A673 (cell line): ENCODE results near the gene PHF20. TPM values are rescaled to one million over a fixed set of nuclear protein-coding genes. Genes with fewer than 3 reads are reported as not detected.

ENCODE experiments used
- BruUV-seq: library from RNA; stranded (reverse); fragments of 400-500 nt; replicated peaks from 2 replicates; lab custom pipeline; 2021; lab: Mats Ljungman, UMichigan
- CTCF ChIA-PET: fragments of 300-600 bp; sonication (Branson Sonifier 250); formaldehyde crosslinking; loops from one replicate; lab custom pipeline; 2022; ENCODE audit warnings: antibody characterized with exemption; lab: Charles Lee
- POLR2A ChIA-PET: fragments of 300-600 bp; sonication (Branson Sonifier 250); formaldehyde crosslinking; loops from one replicate; lab custom pipeline; 2022; ENCODE audit warnings: antibody characterized with exemption; ENCODE audit not compliant: low non-redundant PET; lab: Charles Lee
- DNase-seq: peaks from one replicate; pipeline ENCODE4 v3.0.0-alpha.2; 2015; ENCODE audit warnings: low spot score
- H3K27ac ChIP-seq: fragments of 200-600 bp; sonication (generic); 2 replicates; pipeline ENCODE4 v1.5.1; 2016; ENCODE audit warnings: mixed run types, low read depth, mild to moderate bottlenecking, mixed read lengths, antibody characterized with exemption, low read length; ENCODE audit not compliant: poor library complexity, severe bottlenecking
- H3K27me3 ChIP-seq: fragments of 200-600 bp; sonication (generic); replicated peaks from 2 replicates; pipeline ENCODE4 v1.6.1; 2017; ENCODE audit warnings: mixed run types, low read depth, mild to moderate bottlenecking, mixed read lengths, antibody characterized with exemption, low read length; ENCODE audit not compliant: insufficient read depth, poor library complexity
- H3K36me3 ChIP-seq: fragments of 200-600 bp; sonication (generic); 2 replicates; pipeline ENCODE4 v1.6.1; 2016; ENCODE audit warnings: mixed run types, mild to moderate bottlenecking, mixed read lengths, antibody characterized with exemption, low read length; ENCODE audit not compliant: insufficient read depth, poor library complexity, severe bottlenecking
- H3K4me1 ChIP-seq: fragments of 200-600 bp; sonication (generic); 2 replicates; pipeline ENCODE4 v1.6.1; 2017; ENCODE audit warnings: mixed run types, mild to moderate bottlenecking, mixed read lengths, antibody characterized with exemption, low read length; ENCODE audit not compliant: insufficient read depth, poor library complexity, severe bottlenecking
- H3K4me3 ChIP-seq: fragments of 200-600 bp; sonication (generic); 2 replicates; pipeline ENCODE4 v1.5.1; 2016; ENCODE audit warnings: low read depth, mixed run types, mild to moderate bottlenecking, mixed read lengths, low read length; ENCODE audit not compliant: poor library complexity, severe bottlenecking
- H3K9me3 ChIP-seq: fragments of 200-600 bp; sonication (generic); 2 replicates; pipeline ENCODE4 v1.6.1; 2016; ENCODE audit warnings: mixed run types, low read depth, mild to moderate bottlenecking, mixed read lengths, antibody characterized with exemption, low read length; ENCODE audit not compliant: poor library complexity, severe bottlenecking
- EZH2 ChIP-seq: fragments of 200-600 bp; sonication (generic); IDR thresholded peaks from 2 replicates; pipeline ENCODE4 v1.6.1; 2017; ENCODE audit warnings: borderline replicate concordance, low read depth, mild to moderate bottlenecking, mixed read lengths, antibody characterized with exemption, low read length; ENCODE audit not compliant: poor library complexity, severe bottlenecking
- intact Hi-C: fragments of 100-400 bp; cut with micrococcal nuclease; formaldehyde crosslinking; loops from one replicate; pipeline ENCODE4 v1.10.0; 2022; ENCODE audit not compliant: unreplicated experiment
- total RNA-seq: library from RNA; stranded (reverse); gene quantifications from 2 replicates; pipeline ENCODE4 v1.2.3, GENCODE V29; 2021
- TF ChIP-seq, protein P1 (sequence below): fragments of 300-800, 200-600 bp; sonication (generic); conservative IDR thresholded peaks from 2 replicates; pipeline ENCODE4 v1.5.1; 2017; ENCODE audit warnings: low read depth, mild to moderate bottlenecking, antibody characterized with exemption, low read length, moderate library complexity, mixed read lengths

The PHF20 gene
- total RNA-seq, 1 experiment from 2014 or later: 43.0 TPM

DNA sequence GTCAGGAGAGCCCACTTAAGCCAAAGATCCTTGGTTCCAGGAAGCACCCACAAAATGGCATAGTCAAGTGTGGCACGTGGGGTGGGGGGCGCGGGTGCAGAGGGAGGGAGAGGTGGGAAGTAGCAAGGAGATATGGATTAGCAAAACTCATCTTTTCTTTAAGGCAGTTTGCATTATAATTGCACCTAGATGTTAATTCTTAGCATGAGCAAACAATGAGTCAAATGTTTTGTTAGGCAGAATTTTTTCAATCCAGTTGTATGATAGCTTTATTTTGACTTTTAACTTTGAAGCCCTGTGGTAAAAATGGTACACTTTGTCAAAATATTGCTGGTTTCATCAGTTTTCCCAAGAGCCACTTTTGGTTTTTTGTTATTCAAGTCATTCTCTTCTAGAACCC lies 167.4 kb downstream of the PHF20 start:
- DNase-seq: no peak
- no peak for TF ChIP-seq EZH2
- TF ChIP-seq, protein P1, sequence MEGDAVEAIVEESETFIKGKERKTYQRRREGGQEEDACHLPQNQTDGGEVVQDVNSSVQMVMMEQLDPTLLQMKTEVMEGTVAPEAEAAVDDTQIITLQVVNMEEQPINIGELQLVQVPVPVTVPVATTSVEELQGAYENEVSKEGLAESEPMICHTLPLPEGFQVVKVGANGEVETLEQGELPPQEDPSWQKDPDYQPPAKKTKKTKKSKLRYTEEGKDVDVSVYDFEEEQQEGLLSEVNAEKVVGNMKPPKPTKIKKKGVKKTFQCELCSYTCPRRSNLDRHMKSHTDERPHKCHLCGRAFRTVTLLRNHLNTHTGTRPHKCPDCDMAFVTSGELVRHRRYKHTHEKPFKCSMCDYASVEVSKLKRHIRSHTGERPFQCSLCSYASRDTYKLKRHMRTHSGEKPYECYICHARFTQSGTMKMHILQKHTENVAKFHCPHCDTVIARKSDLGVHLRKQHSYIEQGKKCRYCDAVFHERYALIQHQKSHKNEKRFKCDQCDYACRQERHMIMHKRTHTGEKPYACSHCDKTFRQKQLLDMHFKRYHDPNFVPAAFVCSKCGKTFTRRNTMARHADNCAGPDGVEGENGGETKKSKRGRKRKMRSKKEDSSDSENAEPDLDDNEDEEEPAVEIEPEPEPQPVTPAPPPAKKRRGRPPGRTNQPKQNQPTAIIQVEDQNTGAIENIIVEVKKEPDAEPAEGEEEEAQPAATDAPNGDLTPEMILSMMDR: no peak
- Histone ChIP-seq H3K27ac (no peak overlapping the region), H3K4me3 (no peak overlapping the region), H3K36me3 (peaks cover 4% of the 10 kb centered on the region), H3K4me1 (peaks cover 9% of the 10 kb centered on the region), H3K27me3 (no peaks in the 10 kb centered on the region), H3K9me3 (no peaks in the 10 kb centered on the region)
- intact Hi-C loops: no loop called here
- ChIA-PET POLR2A (no interaction called here), CTCF (no interaction called here)
- BruUV-seq: no TSS peak

DNA sequence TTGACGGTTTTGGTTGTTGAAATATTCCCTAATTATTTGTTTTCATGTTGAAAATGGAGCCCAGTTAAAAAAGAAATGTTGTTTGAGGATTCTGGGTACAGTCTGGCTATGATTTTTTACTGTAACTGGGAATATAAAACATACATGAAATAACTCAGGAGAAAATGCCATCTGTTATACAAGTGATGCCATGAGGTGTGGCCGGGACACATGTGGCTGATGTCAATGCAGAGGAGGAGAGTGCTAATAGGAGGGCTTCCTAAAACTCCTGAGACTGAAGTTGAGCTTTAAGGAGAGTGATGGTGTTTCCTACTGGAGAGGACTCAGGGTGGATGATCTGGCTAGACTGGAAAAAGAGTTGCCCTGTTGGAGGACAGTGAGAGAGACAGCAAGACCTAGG lies 169.8 kb downstream of the PHF20 start:
- DNase-seq: no peak
- no peak overlapping the region for H3K4me3 ChIP-seq
- peaks cover 4% of the 10 kb centered on the region for H3K36me3 ChIP-seq
- ChIA-PET POLR2A (no interaction called here), CTCF (no interaction called here)
- no peaks in the 10 kb centered on the region for H3K9me3 ChIP-seq
- no peaks in the 10 kb centered on the region for H3K27me3 ChIP-seq
- H3K4me1 ChIP-seq: peaks cover 9% of the 10 kb centered on the region
- TF ChIP-seq EZH2: no peak
- TF ChIP-seq, protein P1: no peak
- intact Hi-C loops: no loop called here
- BruUV-seq: no TSS peak
- H3K27ac ChIP-seq: no peak overlapping the region

DNA sequence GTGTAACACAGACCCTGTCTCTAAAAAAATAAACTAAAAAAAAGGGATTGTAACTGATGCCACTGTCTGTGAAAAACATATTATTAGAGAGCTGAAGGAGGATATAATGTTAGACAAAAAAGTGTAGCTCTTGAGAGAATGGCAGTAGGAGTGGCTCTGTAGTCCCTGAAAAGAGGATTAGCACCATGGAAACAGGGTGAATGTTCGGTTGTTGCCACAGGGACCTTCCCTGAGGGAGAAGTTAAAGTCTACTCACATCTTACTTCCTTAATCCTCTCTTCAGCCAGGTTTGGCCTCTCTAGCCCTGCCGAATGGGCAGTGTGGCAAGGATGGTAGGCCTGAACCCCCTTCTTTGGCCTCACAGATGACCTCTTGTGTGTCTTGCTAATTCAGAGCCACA lies 170.4 kb downstream of the PHF20 start:
- Histone ChIP-seq H3K9me3 (no peaks in the 10 kb centered on the region), H3K4me1 (peaks cover 9% of the 10 kb centered on the region), H3K27me3 (no peaks in the 10 kb centered on the region), H3K27ac (no peak overlapping the region), H3K4me3 (no peak overlapping the region), H3K36me3 (peaks cover 4% of the 10 kb centered on the region)
- no peak for TF ChIP-seq EZH2
- TF ChIP-seq, protein P1: no peak
- BruUV-seq: no TSS peak
- ChIA-PET POLR2A (no interaction called here), CTCF (no interaction called here)
- DNase-seq: peak; percentile 56
- intact Hi-C loops: no loop called here
